HG03469 (cell line): ENCODE measurements around the gene PFKFB2.

ENCODE experiments used
- ATAC-seq: cut with Tn5 transposase; IDR thresholded peaks from one replicate; pipeline ENCODE4 v1.9.1; 2021; ENCODE audit warnings: mild to moderate bottlenecking, moderate library complexity, moderate number of reproducible peaks; ENCODE audit not compliant: unreplicated experiment

Gene PFKFB2

DNA sequence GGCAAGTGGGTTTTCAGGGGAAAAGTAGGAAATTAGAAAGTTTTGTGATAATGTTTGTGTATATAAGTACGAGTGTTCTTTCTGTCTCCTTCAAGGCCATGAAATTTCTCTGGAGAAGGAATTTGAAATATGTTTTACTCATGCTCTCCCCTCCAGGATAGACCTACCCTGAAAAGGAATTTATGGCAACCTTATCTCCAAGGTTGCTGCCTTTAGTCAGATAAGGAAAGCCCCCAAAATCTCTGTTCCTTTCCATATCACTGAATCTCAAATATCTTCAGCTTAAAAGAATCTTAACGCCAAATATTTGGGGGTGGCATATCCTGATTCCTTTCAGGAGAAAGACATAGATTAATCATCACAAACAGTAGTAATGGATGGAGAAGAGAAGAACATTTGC lies 35.1 kb downstream of the PFKFB2 start:
- no peak for ATAC-seq

DNA sequence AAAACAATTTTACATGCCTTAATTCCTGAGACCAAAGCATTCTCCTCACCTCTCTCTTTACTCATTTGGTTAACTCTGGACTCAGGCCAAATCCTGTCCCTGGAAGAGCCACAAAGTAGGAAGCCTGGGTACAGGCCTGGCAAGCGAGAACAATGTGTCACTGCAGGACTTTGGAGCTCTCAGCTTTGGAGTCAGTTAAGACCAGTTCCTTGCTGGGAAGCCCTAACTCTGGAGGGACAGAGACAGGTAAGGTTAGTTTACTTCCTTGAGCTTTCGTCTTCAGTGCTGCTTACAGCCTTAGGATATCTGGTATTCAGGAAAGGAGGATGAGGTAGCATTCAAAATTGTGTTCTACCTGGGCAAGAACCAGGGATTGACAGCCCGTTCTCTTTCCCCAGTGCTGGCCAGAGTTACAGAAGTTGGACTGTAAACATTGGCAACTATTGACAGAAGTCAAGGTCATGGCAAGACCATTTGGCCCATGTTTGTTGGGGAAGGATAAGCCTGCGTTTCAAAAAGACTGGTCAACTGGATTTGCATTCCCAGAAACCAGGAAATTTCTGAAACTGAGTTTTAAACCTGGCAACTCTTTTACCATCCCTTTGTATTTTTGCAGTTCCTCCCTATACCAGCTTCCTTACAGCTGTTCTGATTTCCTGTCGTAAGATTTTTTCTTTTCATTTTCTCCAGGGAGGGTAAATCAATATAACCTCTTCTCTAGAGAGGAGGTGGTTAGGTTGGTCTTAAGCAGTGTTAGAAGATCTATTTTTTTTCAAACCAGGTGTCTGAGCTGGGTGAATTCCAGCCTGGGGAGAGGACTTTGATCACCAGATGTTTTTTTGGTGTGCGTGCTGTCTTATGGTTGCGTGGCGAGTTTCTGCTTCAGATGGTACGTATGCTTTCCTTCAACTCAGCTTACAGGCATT lies 35.9 kb downstream of the PFKFB2 start, which contains the start of gene C4BPB:
Gene C4BPB, plus strand, starts transcription at position 160 of the 926 bp plus-strand sequence. Its CDS starts 672 bp downstream, at position 832.
- no peak for ATAC-seq

DNA sequence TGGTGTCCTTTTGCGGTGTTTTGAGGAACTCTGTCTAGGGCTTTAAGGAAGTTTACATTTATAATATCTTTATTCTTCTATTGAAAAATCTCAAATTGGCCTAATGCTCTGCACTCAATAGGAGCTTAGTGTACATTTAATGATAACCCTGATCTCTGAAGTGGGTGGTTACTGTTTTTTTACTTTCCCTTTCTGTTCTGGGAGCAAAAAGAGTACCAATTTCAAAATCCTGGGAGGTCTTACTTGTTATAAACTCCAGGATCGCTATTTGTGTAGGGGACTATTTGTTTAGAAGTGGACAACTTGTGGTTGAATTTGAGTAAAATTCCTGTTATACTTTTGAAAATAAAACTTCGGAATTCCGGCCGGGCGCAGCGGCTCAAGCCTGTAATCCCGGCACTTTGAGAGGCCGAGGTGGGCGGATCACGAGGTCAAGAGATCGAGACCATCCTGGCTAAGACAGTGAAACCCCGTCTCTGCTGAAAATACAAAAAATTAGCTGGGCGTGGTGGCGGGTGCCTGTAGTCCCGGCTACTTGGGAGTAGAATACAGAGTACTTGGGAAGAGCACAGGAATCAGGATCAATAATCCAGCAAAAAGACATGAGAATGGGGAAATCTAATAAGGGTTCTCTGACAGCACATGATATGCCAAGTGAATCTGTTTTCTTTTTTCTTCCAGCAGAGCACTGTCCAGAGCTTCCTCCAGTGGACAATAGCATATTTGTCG lies 36.7 kb downstream of the PFKFB2 start:
- ATAC-seq = no peak

DNA sequence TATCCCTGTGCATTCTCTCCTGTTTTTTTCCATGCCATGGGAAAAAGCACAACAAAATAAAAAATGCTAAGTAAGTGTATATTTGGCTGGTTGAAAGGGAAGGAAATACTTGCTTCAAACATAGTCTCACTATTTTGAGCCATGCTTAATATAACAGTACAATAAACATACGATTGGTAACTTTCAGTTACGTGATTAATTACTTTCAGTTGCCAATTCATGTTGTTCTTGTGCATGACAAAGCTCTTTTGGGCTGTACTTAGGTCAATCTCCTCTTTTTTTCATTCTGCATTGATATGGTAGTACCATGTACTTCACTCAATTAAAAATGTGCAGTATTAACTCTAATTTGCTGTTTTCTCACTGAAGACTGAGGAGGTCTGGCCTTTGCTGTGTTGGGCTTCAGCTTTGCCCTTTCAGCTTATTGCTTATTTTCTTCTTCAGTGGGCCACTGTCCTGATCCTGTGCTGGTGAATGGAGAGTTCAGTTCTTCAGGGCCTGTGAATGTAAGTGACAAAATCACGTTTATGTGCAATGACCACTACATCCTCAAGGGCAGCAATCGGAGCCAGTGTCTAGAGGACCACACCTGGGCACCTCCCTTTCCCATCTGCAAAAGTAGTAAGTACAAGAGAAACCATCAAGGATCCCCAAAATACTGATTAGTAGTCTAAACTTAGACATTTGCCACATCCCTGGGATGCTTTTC lies 38.3 kb downstream of the PFKFB2 start:
- ATAC-seq = no peak

DNA sequence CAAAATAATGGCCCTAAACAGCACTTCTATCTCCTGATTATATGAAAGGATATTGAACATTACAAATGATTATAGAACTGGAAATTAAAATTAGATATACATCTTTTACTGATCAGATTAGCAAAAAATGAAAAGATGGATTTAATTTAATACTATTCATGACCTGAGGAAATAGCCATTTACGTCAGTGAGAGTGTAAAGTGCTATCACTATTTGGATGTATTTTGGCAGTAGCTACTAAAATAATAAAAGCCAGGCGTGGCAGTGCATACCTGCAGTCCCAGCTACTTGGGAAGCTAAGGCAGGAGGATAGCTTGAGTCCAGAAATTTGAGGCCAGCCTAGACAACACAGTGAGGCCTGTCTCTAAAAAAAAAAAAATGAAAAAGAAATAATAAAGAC lies 40.9 kb downstream of the PFKFB2 start:
- ATAC-seq = no peak

DNA sequence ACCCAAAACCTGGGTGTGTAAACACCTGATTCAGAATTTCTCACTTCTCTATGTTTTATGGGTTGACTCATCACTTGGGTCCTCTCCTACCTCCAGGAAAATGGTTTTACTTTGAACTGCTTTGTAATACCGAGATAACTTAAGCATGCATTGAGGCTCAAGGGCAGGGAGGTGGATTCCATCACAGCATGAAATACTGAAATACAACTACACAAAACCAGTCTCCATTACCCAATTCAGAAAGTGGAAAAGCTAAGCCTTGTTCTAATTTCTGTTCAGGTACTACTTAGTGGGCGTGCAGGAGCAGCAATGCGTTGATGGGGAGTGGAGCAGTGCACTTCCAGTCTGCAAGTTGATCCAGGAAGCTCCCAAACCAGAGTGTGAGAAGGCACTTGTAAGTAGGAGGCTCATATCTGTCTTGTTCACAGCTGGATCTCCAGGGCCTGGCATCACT lies 44.8 kb downstream of the PFKFB2 start:
- peak; percentile 56 for ATAC-seq

DNA sequence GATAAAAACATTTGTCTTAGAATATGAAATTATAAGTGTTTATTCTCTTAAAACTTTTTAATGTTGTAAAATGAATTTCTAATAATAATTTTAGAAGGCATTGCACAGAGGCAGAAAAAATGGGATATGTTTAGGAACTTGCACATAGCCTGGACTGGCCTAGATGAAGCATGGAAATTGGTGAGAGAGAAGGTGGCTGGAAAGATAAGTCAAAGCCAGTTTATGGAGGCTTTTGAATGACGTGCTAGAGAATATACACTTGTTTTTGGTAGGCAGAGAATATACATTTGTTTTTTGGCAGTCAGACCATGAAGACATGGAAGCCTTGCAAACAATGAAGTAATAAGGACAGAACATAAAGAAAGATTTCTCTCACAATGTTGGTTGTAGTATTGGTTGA lies 48.6 kb downstream of the PFKFB2 start:
- no peak for ATAC-seq

DNA sequence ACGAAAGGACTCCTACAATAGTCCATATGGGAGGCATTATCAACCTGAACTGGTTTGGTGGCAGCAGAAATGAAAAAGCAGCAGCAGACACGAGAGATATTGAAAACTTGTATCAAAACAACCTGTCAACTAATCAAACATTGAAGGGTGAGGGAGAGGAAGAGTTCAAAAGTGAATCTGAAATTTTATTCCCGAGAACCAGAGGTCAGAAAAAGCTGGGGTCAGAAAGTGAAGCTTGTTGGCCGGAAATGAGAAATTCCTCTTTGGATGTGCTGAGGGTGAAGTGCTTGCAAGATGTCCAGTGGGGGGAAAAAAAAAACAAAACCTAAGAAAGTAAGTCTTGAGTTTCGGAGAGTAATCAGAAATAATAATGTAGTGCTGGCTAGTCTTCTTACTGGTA lies 49.1 kb downstream of the PFKFB2 start:
- ATAC-seq = no peak

DNA sequence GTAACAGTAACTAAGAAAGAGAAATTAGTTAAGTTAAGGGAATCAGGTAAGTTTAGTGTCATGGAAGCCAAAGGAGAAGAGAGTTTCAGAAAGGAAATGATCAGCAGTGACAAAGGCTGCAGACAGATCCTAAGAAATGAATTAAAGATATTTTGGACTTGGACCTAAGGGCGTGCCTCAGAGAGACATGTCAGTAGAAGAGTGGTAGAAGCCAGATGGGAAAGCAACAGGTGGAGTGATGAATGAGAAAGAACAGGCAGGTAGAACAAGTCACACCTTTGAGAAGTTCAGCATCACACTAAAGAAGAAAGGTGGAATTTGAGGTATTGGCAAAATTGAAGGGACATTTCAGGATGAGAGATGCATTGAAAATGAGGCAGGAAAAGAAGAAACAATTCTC lies 49.6 kb downstream of the PFKFB2 start:
- no peak for ATAC-seq

DNA sequence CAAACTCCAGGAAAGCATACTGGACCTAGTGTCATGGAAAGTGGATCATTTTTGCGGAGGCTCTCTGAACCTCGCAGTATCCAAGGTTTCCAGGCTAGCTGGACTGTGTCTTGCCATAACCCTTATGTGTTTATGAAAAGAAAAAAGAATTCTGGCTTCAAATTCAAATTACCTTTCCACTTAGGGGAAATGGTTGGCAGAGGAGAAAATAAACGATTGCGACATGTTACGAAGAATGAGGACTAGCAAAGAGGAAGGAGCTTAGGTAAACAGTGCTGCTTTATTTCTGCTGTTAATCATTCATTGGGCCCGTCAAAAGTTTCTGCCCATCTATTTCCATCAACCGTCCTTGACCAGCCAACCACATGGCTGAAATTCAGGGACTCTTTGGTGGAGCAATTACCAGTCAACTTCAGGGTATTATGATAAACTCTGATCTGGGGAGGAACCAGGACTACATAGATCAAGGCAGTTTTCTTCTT lies 50.9 kb downstream of the PFKFB2 start, which contains the start of gene C4BPA:
Gene C4BPA, plus strand, starts transcription at position 342 of the 482 bp plus-strand sequence. CDS start 8,793 bp downstream, outside the sequence.
- ATAC-seq = no peak

DNA sequence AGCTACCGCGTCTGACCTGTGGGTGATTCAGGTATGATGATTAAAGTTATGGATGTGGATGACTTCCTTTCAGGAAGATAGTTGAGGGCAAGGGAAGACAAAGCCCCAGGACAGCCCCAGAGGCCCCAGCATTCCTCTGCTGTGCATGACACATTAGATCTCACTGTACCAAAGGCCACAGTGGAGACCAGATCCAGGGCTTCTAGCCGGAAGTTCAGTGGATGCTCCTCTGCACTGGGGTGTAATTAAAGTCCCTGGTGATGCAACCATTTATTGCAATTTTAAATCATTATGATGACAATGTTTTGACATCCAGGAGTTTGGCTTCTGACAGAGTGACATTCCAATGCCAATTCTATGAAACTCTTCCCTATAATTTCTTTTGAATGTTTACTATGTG lies 55.9 kb downstream of the PFKFB2 start:
- no peak for ATAC-seq

DNA sequence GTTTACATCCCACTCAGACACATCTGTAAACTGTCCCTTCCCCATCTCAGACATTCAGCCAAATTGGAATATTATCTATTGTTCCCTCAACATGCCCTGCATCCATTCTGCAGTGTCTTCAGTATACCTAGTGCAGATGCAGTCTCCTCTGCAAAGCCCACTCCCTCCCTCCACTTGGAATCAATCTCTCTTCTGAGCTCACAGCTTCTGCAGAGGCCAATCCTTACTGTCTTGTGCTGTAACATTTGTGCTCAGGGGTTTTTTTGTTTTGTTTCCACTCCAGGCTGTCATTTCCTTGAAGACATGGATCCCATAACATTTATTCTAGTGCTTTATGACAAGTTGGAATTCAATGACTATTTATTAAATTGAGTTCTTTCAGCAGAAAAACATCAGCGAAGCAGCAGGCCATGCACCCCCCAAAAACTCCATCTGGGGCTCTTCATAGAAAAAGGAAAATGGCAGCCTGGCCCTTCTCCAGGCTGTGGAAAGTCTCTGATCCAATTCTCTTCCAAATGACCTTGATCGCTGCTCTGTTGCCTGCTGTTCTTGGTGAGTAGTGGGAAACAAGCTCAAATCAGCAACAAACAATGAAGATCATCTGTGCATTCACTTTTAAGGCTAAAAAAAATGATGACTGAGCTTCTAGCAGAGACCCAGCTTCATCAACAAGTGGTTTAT lies 59.7 kb downstream of the PFKFB2 start:
- no peak for ATAC-seq

DNA sequence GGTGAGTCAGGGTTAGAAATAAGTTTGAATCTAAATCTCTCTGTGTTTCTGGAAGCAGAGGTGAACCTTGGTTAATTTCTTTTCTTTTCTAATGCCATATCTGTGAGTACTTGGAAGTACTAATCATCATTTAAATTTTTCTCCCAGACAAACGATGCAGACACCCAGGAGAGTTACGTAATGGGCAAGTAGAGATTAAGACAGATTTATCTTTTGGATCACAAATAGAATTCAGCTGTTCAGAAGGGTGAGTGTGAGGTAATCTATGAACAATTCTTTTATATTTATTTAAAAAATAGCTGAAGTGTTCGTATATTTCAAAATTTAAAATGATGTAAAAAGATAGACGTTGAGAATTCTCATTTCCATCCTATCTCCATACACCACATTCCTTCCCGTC lies 62.2 kb downstream of the PFKFB2 start:
- no peak for ATAC-seq

DNA sequence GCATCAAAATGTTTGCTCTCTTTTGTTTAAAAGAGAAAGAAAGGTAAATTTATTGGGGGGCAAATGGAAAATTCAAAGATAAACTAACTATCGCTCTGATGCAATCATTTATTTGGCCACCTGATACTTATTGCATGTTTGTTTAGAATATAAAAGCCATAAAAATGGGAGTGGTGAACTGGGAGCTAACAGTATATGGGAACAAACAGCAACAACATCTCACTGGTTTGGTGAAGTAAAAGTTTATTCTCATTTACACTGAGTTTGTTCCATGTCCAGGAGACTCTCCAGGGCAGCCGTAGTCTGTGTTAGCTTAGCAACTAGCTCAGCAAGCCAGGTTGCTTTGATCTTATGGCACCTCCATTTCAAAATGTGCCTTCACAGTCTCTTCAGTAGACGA lies 71.3 kb downstream of the PFKFB2 start:
- no peak for ATAC-seq

DNA sequence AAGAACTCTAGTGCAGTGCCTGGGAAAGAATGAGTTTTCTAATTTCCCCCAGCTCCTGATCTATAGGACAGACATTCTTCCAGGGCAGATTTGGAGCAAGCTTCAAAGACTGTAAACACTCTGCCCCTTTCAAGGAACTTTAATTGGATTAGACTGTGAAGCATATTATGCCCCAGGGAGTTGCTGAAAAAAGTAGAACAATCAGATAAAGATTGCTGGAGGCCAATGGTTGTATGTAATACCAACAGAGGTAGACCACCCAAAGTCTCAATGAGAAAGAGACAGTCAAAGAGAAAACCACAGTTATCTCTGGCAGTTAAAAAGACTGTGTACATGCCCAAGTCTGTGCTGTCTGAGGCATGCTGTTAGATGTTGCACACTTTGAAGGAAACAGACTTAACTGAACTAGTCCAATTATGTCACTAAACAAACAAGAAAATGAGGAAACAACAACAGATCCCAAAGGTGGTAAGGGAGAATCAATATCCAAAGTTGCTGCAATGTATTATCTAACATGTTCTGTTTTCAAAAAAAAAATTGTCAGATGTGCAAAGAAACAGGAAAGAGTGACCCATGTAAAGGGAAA lies 75.4 kb downstream of the PFKFB2 start:
- no peak for ATAC-seq

DNA sequence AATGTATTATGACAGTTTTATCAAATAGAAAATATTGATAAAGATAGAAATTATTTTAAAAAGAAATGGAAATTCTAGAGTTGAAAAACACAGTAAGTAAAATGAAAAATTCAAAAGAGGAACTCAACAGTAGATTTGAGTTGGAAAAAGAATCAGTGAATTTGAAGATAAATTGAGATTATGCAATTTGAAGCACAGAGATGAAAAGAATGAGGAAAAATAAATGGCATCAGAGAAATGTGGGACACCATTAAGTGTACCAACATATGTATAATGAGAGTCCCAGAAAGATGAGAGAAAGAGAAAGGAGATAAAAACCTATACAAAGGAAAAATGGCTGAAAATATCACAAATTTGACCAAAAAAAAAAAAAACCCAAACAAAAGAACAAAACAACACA lies 76.0 kb downstream of the PFKFB2 start:
- no peak for ATAC-seq
